ENCODE data around the gene PIP5K1C.

DNA sequence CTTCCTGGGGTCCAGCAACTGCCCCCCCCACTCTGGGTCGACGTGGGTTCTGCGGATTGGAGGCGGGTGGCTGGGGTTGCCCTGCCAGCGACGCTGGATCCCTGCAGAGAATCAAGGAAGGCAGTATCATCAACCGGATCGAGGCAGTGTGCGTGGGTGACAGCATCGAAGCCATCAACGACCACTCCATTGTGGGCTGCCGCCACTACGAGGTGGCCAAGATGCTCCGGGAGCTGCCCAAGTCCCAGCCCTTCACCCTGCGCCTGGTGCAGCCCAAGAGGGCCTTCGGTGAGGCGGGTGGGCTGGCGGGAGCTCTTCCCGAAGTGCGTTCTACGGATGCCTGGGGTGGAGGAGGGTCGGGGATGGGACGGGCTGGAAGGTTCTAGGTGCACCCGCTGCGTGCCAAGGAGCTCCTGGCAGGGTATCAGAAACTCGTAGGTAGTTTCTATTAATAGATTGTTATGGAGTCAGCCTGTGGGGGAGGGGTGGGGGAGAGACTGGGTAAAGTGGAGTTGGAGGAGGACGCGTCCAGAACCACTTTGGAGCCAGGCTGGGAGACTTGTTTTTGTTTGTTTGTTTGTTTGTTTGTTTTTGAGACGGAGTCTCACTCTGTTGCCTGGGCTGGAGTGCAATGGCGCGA, 113.4 kb downstream of the PIP5K1C start:
- TF ChIP-seq, protein P1, sequence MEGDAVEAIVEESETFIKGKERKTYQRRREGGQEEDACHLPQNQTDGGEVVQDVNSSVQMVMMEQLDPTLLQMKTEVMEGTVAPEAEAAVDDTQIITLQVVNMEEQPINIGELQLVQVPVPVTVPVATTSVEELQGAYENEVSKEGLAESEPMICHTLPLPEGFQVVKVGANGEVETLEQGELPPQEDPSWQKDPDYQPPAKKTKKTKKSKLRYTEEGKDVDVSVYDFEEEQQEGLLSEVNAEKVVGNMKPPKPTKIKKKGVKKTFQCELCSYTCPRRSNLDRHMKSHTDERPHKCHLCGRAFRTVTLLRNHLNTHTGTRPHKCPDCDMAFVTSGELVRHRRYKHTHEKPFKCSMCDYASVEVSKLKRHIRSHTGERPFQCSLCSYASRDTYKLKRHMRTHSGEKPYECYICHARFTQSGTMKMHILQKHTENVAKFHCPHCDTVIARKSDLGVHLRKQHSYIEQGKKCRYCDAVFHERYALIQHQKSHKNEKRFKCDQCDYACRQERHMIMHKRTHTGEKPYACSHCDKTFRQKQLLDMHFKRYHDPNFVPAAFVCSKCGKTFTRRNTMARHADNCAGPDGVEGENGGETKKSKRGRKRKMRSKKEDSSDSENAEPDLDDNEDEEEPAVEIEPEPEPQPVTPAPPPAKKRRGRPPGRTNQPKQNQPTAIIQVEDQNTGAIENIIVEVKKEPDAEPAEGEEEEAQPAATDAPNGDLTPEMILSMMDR (IDR thresholded peaks at IDR 0.05) = no peak
- no peak for TF ChIP-seq ZFX (IDR thresholded peaks at IDR 0.05; ENCODE audit: borderline replicate concordance)

Measured in 22Rv1 (cell line).